ENCODE measurements around the gene PPIL1.

The PPIL1 gene

DNA sequence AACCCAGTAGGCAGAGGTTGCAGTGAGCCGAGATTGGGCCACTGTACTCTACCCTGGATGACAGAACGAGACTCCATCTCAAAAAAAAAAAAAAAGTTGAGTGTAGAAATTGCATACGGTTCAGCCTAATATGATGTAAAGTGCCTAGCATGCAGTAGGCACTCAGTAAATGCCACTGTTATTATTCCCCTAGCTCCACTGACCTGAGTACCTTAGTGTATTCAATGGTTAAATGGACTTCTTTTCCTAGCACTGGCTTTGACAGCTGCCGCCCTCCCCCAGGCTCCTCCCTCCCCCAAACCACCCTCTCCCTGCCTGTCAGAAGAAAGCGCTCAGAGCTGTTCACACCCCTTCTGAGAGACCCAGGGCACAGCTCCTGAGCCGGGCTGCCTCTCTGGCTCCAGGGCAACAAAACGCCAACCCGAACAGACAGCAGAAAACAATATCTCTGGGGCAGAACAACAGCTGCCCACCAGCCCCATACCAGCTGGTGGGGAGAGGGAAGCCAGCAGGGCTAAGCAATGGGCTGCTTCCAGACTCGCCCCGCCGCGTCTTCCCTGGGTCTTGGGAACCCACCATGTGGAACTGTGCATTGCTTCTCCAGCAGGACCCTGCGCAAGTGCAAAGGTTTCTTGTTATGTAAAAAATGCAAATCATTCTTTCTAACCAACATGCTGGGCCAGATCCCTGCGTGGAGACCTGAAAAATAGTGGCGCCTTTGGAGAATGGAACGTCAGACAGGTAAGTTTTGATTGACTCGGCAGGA is 39.8 kb downstream of the PPIL1 start:
- DNase-seq = peak; percentile 54

DNA sequence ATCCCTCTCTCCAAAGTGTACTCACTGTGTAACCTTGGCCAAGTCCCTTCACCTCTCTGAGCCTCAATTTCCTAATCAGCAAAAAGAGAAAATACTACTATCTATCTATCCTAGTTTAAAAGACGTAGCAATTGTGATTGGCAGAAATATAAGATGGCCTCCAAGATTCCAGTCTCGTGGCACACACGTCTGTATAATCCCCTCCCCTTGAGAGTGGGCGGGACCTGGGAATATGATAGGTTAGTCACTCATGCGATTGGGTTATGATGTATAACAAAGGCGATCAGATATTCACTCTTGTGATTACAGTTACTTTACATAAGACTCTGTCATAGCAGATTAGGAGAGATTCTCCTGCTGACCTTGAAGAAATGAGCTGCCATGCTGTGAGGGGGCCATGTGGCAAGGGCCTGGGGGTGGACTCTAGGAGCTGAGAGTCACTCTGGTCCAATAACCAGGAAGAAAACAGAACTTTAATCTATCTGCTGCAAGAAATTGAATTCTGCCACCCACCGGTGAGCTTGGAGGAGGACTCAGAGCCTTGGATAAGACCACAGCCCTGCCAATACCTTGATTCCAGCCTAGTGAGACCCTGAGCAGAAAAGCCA is 41.3 kb downstream of the PPIL1 start:
- no peak for DNase-seq

DNA sequence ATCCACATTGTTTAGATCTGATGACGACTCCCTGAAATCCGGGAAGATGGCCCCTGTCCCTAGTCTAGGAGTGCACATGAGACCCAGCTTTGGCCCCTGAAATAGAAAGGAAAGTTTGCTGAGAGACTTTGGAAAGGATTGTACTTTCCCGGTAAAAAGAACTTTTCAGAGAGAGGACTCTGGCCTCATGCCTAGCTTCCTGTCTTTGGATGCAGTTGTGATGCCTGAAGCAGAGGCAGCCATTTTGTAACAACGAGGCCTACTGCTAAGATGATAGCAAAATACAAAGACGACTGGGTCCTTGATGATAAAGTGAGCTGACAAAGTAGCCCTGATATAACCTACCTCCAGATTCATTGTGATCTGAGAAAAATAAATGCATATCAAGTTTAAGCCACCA is 42.3 kb downstream of the PPIL1 start:
- no peak for DNase-seq

DNA sequence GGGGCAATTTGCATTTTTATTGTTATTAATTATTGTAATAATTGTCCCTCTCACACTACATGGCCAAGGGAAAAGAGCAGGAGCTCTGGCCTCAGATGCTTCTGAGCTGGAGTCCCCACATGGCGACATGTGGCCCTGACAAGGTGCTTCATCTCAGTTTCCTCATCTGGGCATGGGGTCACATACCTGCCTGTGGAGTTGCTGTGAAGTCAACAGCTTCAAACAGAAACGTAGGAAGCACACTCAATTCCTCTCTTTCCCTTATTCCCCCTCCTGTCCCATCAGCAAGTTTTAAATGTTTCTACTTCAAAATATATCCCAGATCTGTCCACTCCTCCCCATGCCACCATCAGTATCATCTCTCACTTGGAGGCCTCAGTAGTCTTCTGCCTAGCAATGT is 44.0 kb downstream of the PPIL1 start:
- DNase-seq = no peak

- no peak for DNase-seq
Measured at GRCh38 chr6:36829919-36830544, 44.6 kb downstream of the PPIL1 start.

- DNase-seq = no peak
Measured at GRCh38 chr6:36827261-36828079, 47.1 kb downstream of the PPIL1 start.

DNA sequence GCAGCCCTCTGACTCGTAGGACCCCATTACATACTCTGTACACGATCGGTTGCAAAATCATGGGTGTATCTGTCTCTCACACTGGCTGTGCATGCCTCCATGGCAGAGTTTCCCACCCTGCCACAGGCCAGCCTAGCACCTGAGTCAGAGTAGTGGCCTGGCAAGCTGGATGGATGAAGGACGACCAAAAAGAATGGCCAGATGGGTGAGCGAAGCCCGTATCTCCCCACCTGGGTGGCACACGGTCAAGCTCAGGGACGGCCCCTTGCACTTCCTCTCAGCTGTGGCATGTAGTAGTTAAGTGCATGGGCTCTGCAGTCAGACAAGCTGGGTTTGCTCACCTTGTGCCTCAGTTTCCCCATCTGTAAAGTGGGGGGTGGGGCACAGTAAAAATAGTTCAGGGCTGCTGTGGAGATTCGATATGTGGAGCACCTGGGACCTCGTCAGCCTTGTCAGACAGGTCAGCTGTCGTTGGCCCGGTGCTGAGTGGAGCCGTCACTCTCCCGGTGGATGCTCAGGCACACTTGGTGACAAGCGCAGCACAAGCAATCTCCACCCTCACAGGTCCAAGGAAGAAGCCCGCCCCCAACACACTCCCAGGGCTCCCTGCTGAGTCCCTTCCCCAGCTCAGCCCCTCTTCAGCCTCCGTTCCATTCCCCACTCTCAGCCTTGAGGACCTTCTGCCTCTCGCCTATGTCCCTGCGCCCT is 47.9 kb downstream of the PPIL1 start:
- no peak for DNase-seq

DNA sequence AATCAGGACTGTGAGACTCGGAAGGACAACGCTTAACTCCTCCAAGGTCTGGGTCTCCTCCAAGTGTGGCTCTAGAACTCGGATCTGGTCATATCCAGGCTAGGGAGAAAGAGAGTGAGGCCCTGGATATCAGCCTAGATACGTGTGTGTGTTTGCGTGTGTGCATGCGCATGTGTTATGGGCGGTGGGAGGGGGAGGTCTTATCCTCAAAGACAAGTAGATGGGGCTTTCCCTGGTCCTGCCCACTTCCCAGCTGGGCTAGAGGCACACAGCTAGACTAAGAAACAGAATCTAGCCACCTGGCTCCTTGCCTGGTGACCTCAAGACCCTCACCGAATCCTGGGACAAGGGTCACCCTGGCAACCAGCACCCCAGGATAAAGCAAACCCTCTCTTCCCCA is 48.6 kb downstream of the PPIL1 start:
- no peak for DNase-seq

- no peak for DNase-seq
Measured at GRCh38 chr6:36825452-36825851, 49.2 kb downstream of the PPIL1 start.

DNA sequence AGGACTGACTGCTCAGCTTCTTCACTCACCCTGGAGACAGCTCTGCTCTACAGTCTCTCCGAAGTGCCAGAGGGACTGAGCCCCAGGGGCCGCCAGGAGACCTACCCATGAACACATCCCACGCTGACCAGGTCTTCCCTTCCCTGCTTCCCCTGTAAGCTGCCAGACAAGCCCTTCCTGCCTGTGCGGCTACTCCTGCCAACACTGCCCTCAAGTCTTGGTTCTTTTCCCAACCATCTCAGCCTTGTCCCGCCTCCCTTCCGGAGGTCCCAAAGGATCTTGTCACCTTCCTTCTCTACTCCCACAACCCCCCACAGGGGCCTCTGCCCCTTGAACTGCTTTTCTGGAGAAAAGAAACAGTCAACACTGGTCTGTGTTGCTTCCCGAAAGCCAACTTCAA is 50.4 kb downstream of the PPIL1 start:
- no peak for DNase-seq

DNA sequence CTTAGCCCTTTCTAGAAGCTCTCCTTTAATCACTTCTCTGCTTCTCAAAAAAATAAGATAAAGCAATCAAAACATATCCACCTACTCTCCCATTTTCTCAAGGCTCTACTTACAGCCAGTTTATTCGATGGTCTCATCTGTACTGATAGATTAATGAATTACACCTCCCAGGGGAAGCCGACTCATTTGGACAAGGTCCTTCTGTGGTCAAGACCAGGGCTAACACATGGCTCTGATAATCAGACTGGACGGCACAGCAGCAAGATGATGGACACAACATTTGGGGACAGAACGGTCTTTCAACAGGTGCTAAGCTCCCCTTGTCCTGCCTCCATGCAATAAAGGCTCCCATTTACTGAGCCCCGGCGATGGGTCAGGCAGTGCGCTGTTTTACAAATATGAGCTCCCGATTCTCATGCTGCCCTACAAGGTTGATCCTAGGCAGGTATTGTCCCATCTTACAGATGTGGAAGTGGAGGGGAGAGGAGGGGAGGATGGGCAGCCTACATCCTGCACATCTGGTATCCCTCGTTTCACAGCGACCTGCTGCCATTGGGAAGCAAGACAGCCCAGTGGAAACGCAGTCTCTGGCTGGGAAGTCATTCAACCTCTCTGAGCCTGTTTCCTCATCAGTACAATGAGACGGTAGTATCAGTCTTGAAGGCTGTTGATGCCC is 51.0 kb downstream of the PPIL1 start:
- DNase-seq = no peak

DNA sequence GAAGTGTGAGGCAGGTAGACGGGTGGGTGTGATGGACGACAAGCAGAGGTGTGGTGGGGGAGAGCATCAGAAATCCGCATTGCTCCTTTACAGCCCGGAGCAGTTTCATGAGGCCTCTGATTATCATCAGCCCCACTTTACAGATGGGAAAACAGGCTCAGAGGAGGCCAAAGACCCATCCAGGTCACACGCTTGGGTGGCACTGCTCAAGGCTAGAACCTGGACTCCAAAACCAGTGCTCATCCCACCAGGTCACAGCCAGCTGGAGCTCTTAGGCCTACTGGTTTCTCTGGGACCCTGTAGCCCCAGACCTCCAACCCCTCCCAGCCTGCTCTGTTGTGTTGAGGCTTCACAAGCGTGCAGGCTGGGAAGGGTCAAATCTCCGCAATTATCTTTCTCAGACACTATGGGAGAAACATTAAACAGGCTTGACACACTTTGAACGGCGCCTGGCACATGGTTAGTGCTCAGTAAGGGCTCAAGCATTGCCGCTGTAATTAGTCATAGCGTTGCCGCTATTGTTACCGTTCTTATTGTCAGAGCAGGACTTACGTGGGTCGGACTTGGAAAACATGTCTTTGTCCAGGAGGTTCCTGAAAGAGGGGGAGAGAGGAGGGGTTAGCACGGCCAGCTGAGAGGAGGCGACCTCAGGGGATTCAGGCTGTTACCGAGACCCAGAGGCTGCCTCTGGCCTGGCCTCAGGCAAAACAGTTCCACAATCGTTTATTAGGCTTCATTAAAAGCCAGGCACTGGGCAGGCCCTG is 51.9 kb downstream of the PPIL1 start:
- peak; percentile 88 for DNase-seq

DNA sequence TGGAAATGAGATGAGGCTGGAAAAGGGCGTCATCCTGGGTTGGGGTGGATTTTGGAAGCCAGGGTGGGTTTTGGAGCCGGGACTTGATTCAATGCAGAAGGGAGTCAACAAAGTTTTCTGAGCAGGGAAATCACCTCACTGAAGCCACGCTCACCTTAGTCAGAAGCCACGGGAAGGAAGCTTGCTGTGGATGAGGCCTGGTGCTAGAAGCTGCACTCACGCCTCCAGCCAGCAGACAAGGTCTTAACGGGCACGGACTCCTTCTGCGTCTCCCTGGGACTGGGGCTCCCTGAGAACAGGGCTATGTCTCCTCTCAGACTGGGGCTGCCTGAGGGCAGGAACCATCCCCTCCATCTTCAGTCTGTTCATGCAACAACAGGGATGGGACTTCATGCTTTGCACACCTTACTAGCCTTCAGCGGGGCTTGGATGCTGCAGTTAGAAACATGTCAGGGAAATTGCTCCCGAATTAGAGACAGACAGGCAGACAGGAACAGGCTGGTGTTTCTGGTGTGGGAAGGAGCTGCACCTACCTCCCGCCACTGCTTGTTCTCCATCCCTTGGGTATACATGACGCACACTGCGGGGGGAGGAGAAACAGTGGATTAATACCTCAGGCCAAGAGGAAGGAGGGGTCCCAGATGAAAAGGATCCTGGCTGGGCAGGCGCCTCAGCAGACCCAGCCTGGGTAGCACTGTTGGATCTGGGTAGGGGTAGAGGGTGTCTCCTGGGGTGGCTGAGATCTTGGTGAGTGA is 52.8 kb downstream of the PPIL1 start:
- DNase-seq = no peak

GRCh38 chr6:36820700-36821580 is 53.7 kb downstream of the PPIL1 start:
- DNase-seq = no peak

DNA sequence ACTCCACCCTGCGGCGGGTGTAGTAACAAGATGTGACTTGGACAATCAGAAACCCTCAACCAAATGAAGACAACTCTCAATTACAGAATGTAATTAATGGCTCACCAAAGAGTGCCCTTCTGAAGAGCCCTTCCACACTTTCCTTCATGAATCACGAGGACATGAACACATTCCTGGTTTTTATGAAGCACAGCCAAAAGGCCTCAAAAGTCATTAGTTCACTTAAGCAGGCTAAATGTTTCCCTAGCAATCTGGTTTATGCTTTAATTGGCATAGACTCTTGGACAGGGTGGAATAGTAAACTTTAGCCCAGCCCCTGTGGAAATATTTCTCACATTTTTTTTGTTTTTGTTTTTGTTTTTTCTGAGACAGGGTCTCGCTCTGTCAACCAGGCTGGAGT is 55.8 kb downstream of the PPIL1 start:
- no peak for DNase-seq

- no peak for DNase-seq
Measured at GRCh38 chr6:36817847-36818246, 56.8 kb downstream of the PPIL1 start.

DNA sequence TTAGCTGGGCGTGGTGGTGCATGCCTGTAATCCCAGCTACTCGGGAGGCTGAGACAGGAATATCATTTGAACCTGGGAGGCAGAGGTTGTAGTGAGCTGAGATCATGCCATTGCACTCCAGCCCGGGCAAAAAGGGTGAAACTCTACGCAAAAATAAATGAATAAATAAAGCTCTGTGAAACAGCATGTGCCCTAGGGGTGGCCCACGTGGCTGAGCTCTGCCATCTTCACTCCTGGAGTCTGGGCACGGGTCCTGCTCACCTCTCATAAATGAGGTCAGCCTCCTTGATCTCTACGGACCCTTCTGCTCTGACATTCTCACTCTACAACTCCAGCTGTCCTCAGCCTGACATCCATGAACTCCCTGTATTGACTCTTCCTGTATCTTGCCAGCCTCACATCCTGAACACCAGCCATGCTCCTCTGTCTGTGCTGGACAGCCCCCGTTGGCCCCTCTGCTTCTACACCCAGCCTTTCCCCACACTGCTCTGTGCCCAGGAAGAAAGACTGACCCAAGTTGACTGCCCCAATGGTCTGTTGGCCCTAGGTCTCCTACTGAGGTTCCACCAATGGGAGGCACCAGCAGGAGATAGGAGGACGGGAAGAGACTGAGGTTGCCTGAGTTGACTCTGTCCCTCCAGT is 57.3 kb downstream of the PPIL1 start:
- no peak for DNase-seq

GRCh38 chr6:36815962-36816735 is 58.5 kb downstream of the PPIL1 start:
- DNase-seq = no peak
